Uterus (tissue), 4 donors: ENCODE data around the gene NES. TPM values are rescaled to one million over a fixed set of nuclear protein-coding genes. Genes with fewer than 3 reads are reported as not detected.

ENCODE experiments used
- DNase-seq, 2 donors: peaks; one replicate each; pipeline ENCODE4 v3.0.0-alpha.2; 2019 to 2020
- H3K27ac ChIP-seq, 2 donors: fragments of 200-600 bp; sonication (generic); 1 replicate in 1 of 2; 2 replicates in 1 of 2; pipeline ENCODE4 v1.5.1; 2016 to 2018
- H3K27me3 ChIP-seq, 2 donors: fragments of 200-600 bp; sonication (generic); one replicate each; pipeline ENCODE4 v1.5.1; 2018 to 2019; ENCODE audit warnings: control low read depth in 1 of 2
- H3K36me3 ChIP-seq, 2 donors: fragments of 200-600 bp; sonication (generic); one replicate each; pipeline ENCODE4 v1.5.1; 2019; ENCODE audit warnings: control low read depth in 1 of 2
- H3K4me1 ChIP-seq, 2 donors: fragments of 200-600 bp; sonication (generic); one replicate each; pipeline ENCODE4 v1.5.1; 2018 to 2019; ENCODE audit warnings: control low read depth in 1 of 2
- H3K4me3 ChIP-seq, 2 donors: fragments of 200-600 bp; sonication (generic); 1 replicate in 1 of 2; 2 replicates in 1 of 2; pipeline ENCODE4 v1.5.1; 2018 to 2019; ENCODE audit warnings: mild to moderate bottlenecking in 1 of 2
- H3K9me3 ChIP-seq, 2 donors: fragments of 200-600 bp; sonication (generic); one replicate each; pipeline ENCODE4 v1.5.1; 2019; ENCODE audit warnings: control low read depth in 1 of 2
- POLR2A ChIP-seq, 2 donors: fragments of 450-650 bp; IDR thresholded peaks; one replicate each; pipeline ENCODE4 v1.6.1; 2016; ENCODE audit warnings: antibody characterized with exemption in 2 of 2, mild to moderate bottlenecking in 1 of 2, moderate library complexity in 1 of 2
- intact Hi-C: fragments of 100-400 bp; cut with DNase I; formaldehyde crosslinking; loops from one replicate; pipeline ENCODE4 v1.15.1; 2023; ENCODE audit warnings: low total_unique reads
- total RNA-seq, 4 donors: library from RNA; depleted of rRNA in 3 of 4; stranded (reverse); fragments of >200 nt in 3 of 4; gene quantifications; one replicate each; pipeline versions ENCODE4 v1.1.0 to v1.2.4, GENCODE V29; 2014 to 2023
- TF ChIP-seq, protein P1 (sequence below), 4 experiments: fragments of 200-600 bp in 2 of 4; fragments of 450-650 bp in 2 of 4; sonication (generic) in 2 of 4; IDR thresholded peaks; one replicate each; pipeline ENCODE4 v1.5.1; 2016 to 2019; ENCODE audit warnings: antibody characterized with exemption in 4 of 4, mild to moderate bottlenecking in 2 of 4, moderate library complexity in 1 of 4
- donor health status: DM: yes; HTN: yes; CAD: no.

NES gene
- total RNA-seq, 4 donors from 2014 or later = 9.7 to 70.9 (median 34.5) TPM

DNA sequence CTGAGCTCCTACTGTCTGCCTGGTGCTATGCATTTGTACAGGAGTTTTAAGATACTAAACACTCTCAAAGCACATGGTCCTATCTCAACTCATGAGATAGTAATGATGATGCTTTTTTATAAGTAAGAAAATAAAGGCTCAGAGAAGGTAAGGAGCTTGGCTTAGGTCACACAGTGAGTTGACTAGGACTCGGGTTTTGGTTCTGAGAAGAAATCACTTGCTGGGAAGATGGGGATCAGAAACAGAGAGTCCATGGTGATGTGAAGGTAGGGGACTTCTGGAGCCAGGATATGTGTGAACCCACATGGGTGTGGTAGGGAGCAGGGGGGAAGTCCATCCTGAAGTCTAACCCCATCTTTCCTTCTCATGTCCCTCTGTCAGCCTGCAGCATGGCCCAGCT is 31.5 kb downstream of the NES start:
- Histone ChIP-seq H3K9me3 (no peaks in the 10 kb centered on the region), H3K27me3 (no peaks in the 10 kb centered on the region)
- intact Hi-C loops = no loop called here

DNA sequence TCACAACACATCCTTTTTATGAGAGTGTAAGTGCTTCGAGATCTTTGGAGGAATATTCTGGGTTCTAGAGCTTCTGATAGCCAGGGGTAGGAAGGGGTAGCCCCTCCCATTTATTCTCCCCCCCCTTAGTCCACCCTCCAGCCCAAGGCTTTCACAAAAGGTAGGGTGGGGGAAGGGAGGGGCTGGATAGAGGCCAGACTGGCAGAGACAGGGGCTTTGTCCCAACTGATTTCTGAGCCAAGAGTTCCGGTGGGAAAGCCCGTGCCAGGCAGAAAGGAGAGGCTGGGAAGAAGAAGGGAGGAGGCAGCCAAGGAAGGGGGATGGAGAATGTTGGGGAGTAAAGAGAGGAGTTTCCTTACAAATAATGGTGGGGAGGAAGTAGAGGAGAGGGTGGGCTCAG is 32.2 kb downstream of the NES start:
- Histone ChIP-seq H3K4me1 (peaks cover 0 to 14% of the 10 kb centered on the region in 2 donors), H3K27ac (no peak overlapping the region), H3K9me3 (no peaks in the 10 kb centered on the region), H3K4me3 (no peak overlapping the region), H3K36me3 (no peaks in the 10 kb centered on the region), H3K27me3 (no peaks in the 10 kb centered on the region)
- TF ChIP-seq POLR2A (IDR thresholded peaks at IDR 0.05) = no peak
- TF ChIP-seq, protein P1, sequence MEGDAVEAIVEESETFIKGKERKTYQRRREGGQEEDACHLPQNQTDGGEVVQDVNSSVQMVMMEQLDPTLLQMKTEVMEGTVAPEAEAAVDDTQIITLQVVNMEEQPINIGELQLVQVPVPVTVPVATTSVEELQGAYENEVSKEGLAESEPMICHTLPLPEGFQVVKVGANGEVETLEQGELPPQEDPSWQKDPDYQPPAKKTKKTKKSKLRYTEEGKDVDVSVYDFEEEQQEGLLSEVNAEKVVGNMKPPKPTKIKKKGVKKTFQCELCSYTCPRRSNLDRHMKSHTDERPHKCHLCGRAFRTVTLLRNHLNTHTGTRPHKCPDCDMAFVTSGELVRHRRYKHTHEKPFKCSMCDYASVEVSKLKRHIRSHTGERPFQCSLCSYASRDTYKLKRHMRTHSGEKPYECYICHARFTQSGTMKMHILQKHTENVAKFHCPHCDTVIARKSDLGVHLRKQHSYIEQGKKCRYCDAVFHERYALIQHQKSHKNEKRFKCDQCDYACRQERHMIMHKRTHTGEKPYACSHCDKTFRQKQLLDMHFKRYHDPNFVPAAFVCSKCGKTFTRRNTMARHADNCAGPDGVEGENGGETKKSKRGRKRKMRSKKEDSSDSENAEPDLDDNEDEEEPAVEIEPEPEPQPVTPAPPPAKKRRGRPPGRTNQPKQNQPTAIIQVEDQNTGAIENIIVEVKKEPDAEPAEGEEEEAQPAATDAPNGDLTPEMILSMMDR (IDR thresholded peaks at IDR 0.05) = no peak
- DNase-seq = no peak
- intact Hi-C loops = no loop called here

More for the DNA sequence above, 31.5 kb downstream of the NES start:
- no peak overlapping the region for H3K27ac ChIP-seq
- no peak overlapping the region for H3K4me3 ChIP-seq
- no peak for DNase-seq
- peaks cover 0 to 13% of the 10 kb centered on the region in 2 donors for H3K4me1 ChIP-seq
- no peaks in the 10 kb centered on the region for H3K36me3 ChIP-seq
- TF ChIP-seq POLR2A (IDR thresholded peaks at IDR 0.05) = no peak
- TF ChIP-seq, protein P1 (IDR thresholded peaks at IDR 0.05) = no peak

DNA sequence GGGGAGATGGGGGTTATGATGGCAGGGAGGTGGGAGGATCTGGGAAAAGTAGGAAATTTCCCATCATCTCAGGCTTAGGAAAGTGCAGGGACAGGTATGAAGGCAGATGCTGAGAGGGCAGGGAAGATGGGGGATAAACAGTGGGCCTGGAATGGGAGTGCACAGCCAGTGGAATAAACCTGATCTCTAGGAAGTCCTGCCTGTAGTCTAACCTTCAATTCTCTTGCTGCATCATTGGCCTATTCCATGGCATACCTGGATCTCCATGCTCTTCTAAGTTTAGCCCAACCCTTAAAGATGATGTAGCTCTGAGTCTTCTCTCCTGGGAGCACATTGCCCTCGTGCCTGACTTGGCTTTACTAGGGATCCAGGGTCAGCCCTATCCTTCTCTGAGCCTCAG is 32.6 kb downstream of the NES start:
- peaks cover 0 to 14% of the 10 kb centered on the region in 2 donors for H3K4me1 ChIP-seq
- no peaks in the 10 kb centered on the region for H3K27me3 ChIP-seq
- intact Hi-C loops = no loop called here
- no peaks in the 10 kb centered on the region for H3K9me3 ChIP-seq
- H3K36me3 ChIP-seq = no peaks in the 10 kb centered on the region
- H3K27ac ChIP-seq = no peak overlapping the region
- no peak overlapping the region for H3K4me3 ChIP-seq
- no peak for TF ChIP-seq POLR2A (IDR thresholded peaks at IDR 0.05)
- TF ChIP-seq, protein P1 (IDR thresholded peaks at IDR 0.05) = no peak
- no peak for DNase-seq

DNA sequence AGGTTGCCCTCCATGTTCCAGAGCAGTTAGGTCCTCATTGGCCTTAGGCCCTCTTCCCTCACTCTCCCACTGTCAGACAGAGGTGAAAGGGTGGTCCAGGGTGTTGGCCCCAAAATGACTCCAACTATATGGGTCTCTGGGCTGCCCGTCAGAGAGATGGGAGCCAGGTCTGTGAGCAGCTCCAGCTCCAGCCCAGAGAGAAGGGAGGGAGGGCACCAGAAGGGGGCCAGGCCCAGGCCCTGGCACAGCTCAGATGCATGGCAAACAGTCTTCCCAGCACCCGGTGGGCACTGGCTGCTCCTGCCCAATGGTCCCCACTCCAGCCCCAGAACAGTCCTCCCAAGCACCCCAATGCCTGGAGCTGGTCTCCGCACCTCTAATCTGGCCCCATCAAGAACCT is 33.1 kb downstream of the NES start:
- H3K27me3 ChIP-seq = no peaks in the 10 kb centered on the region
- no peak overlapping the region for H3K27ac ChIP-seq

DNA sequence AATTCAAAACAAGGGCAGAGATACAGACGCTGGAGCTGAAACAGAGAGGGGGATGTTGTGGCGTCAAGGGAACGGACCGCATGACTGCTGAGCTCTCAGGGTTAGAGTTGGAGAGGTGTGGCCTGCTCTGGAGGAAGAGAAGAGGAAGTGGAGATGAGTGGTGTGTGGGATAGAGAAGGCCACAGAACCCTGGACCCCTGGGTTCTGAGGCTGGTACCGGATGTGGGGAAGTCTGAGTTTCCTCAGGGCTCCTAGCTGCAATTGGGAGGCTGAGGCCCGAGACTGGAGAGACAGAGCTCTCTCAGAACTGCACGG is 33.5 kb downstream of the NES start:
- H3K9me3 ChIP-seq = no peaks in the 10 kb centered on the region
- H3K4me1 ChIP-seq = peaks cover 0 to 14% of the 10 kb centered on the region in 2 donors
- TF ChIP-seq POLR2A (IDR thresholded peaks at IDR 0.05) = no peak
- TF ChIP-seq, protein P1 (IDR thresholded peaks at IDR 0.05) = no peak
- no peak for DNase-seq
- no peaks in the 10 kb centered on the region for H3K36me3 ChIP-seq
- intact Hi-C loops = no loop called here
- H3K27me3 ChIP-seq = no peaks in the 10 kb centered on the region
- no peak overlapping the region for H3K4me3 ChIP-seq
- H3K27ac ChIP-seq = no peak overlapping the region

More for the DNA sequence above, 33.1 kb downstream of the NES start:
- H3K9me3 ChIP-seq = no peaks in the 10 kb centered on the region
- H3K4me3 ChIP-seq = no peak overlapping the region
- intact Hi-C loops = no loop called here
- H3K4me1 ChIP-seq = peaks cover 0 to 14% of the 10 kb centered on the region in 2 donors
- H3K36me3 ChIP-seq = no peaks in the 10 kb centered on the region
- DNase-seq = no peak
- TF ChIP-seq POLR2A (IDR thresholded peaks at IDR 0.05) = no peak
- TF ChIP-seq, protein P1 (IDR thresholded peaks at IDR 0.05) = no peak
